Vagina (tissue), 2 donors: Measurements from ENCODE around the gene FAM3B. TPM values are rescaled to one million over a fixed set of nuclear protein-coding genes. Genes with fewer than 3 reads are reported as not detected.
"Not testable (repeated sequence)": the region's sequence is repeated elsewhere in the genome, so short reads cannot be mapped to it uniquely, and the experiment has no call there.

Experiments
- DNase-seq, 2 donors: peaks; one replicate each; pipeline ENCODE4 v3.0.0-alpha.2; 2017; ENCODE audit errors: extremely low spot score in 2 of 2
- H3K27ac ChIP-seq: fragments of 200-600 bp; sonication (generic); one replicate; pipeline ENCODE4 v1.5.1; 2019
- H3K27me3 ChIP-seq: fragments of 200-600 bp; sonication (generic); one replicate; pipeline ENCODE4 v1.5.1; 2019
- H3K36me3 ChIP-seq, 2 donors: fragments of 200-600 bp; sonication (generic); one replicate each; pipeline ENCODE4 v1.5.1; 2017 to 2019
- H3K4me1 ChIP-seq: fragments of 200-600 bp; sonication (generic); one replicate; pipeline ENCODE4 v1.5.1; 2019
- H3K4me3 ChIP-seq, 2 donors: fragments of 200-600 bp; sonication (generic); 1 replicate in 1 of 2; 2 replicates in 1 of 2; pipeline ENCODE4 v1.5.1; 2016 to 2019
- H3K9me3 ChIP-seq: fragments of 200-600 bp; sonication (generic); one replicate; pipeline ENCODE4 v1.5.1; 2019
- CTCF ChIP-seq, 3 experiments: fragments of 450-650 bp in 2 of 3; fragments of 200-600 bp in 1 of 3; sonication (generic) in 1 of 3; IDR thresholded peaks; one replicate each; pipeline ENCODE4 v1.5.1; 2017 to 2019; ENCODE audit warnings: antibody characterized with exemption in 3 of 3, mild to moderate bottlenecking in 2 of 3, moderate library complexity in 2 of 3
- POLR2A ChIP-seq, 2 donors: fragments of 450-650 bp; IDR thresholded peaks; one replicate each; pipeline ENCODE4 v1.6.1; 2017; ENCODE audit warnings: antibody characterized with exemption in 2 of 2, mild to moderate bottlenecking in 2 of 2, moderate library complexity in 2 of 2
- POLR2AphosphoS5 ChIP-seq, 2 donors: sonication (generic); formaldehyde crosslinking; IDR thresholded peaks; one replicate each; pipeline ENCODE4 v1.9.0; 2017; ENCODE audit warnings: antibody characterized with exemption in 2 of 2, mild to moderate bottlenecking in 2 of 2, low read depth in 1 of 2; ENCODE audit not compliant: insufficient read depth in 1 of 2
- intact Hi-C: fragments of 100-400 bp; cut with DNase I; formaldehyde crosslinking; loops from one replicate; pipeline ENCODE4 v1.15.1; 2023
- total RNA-seq: library from RNA; depleted of rRNA; stranded (reverse); fragments of >200 nt; gene quantifications from one replicate; pipeline ENCODE4 v1.2.3, GENCODE V29; 2016

FAM3B gene
- total RNA-seq, 1 donor from 2014 or later, result 2.9 TPM

GRCh38 chr21:41358193-41359166 lies 41.9 kb downstream of the FAM3B start:
- DNase-seq, result peak; percentile 67 to 94
- Histone ChIP-seq H3K4me3 (no peak overlapping the region), H3K36me3 (no peaks in the 10 kb centered on the region), H3K27me3 (no peaks in the 10 kb centered on the region), H3K27ac (no peak overlapping the region), H3K4me1 (peaks cover 29% of the 10 kb centered on the region), H3K9me3 (no peaks in the 10 kb centered on the region)
- TF ChIP-seq CTCF (IDR thresholded peaks at IDR 0.05) (no peak), POLR2AphosphoS5 (IDR thresholded peaks at IDR 0.05; ENCODE audit: insufficient read depth in 1 of 2, low read depth in 1 of 2) (no peak), POLR2A (IDR thresholded peaks at IDR 0.05) (no peak)
- intact Hi-C loops, result no loop called here

GRCh38 chr21:41359286-41359685 lies 42.7 kb downstream of the FAM3B start:
- Histone ChIP-seq H3K27me3 (no peaks in the 10 kb centered on the region), H3K9me3 (no peaks in the 10 kb centered on the region), H3K4me3 (no peak overlapping the region), H3K4me1 (peaks cover 37% of the 10 kb centered on the region), H3K36me3 (no peaks in the 10 kb centered on the region), H3K27ac (peak overlapping the region; percentile 80)
- intact Hi-C loops, result no loop called here
- TF ChIP-seq CTCF (IDR thresholded peaks at IDR 0.05) (no peak), POLR2AphosphoS5 (IDR thresholded peaks at IDR 0.05; ENCODE audit: insufficient read depth in 1 of 2, low read depth in 1 of 2) (no peak), POLR2A (IDR thresholded peaks at IDR 0.05) (no peak)
- peak; percentile 70 to 72 for DNase-seq

- H3K36me3 ChIP-seq, H3K4me3 ChIP-seq, H3K27me3 ChIP-seq, H3K9me3 ChIP-seq, intact Hi-C loops: not testable (repeated sequence)
- Histone ChIP-seq H3K4me1 (peaks cover 41% of the 10 kb centered on the region), H3K27ac (peak overlapping the region; percentile 80)
- peak in 1 of 2 donors; percentile 52 for DNase-seq
Observed at GRCh38 chr21:41359754-41360071, 43.1 kb downstream of the FAM3B start.

- Histone ChIP-seq H3K27ac (peak overlapping the region; percentile 80), H3K4me3 (no peak overlapping the region)
- intact Hi-C loops, result no loop called here
Observed at GRCh38 chr21:41360072-41360821, 43.6 kb downstream of the FAM3B start.

GRCh38 chr21:41361053-41361785 lies 44.6 kb downstream of the FAM3B start:
- no peaks in the 10 kb centered on the region for H3K27me3 ChIP-seq
- TF ChIP-seq POLR2A (IDR thresholded peaks at IDR 0.05) (no peak), CTCF (IDR thresholded peaks at IDR 0.05) (no peak)
- H3K4me3 ChIP-seq, result peak overlapping the region; percentile 40 to 57
- peaks cover 48% of the 10 kb centered on the region for H3K4me1 ChIP-seq
- H3K36me3 ChIP-seq, result no peaks in the 10 kb centered on the region
- no peaks in the 10 kb centered on the region for H3K9me3 ChIP-seq
- DNase-seq, result peak; percentile 87 to 89
- intact Hi-C loops, result no loop called here
- H3K27ac ChIP-seq, result peak overlapping the region; percentile 80

More at GRCh38 chr21:41360072-41360821, 43.6 kb downstream of the FAM3B start:
- H3K27me3 ChIP-seq, result no peaks in the 10 kb centered on the region
- H3K9me3 ChIP-seq, result no peaks in the 10 kb centered on the region
- H3K36me3 ChIP-seq, result no peaks in the 10 kb centered on the region
- TF ChIP-seq POLR2A (IDR thresholded peaks at IDR 0.05), result no peak
- TF ChIP-seq POLR2AphosphoS5 (IDR thresholded peaks at IDR 0.05; ENCODE audit: insufficient read depth in 1 of 2, low read depth in 1 of 2), result peak in 1 of 2 donors; percentile 17
- DNase-seq, result peak; percentile 84 to 89
- H3K4me1 ChIP-seq, result peaks cover 47% of the 10 kb centered on the region
